ENCODE results near the gene MBOAT2.

Gene MBOAT2

DNA sequence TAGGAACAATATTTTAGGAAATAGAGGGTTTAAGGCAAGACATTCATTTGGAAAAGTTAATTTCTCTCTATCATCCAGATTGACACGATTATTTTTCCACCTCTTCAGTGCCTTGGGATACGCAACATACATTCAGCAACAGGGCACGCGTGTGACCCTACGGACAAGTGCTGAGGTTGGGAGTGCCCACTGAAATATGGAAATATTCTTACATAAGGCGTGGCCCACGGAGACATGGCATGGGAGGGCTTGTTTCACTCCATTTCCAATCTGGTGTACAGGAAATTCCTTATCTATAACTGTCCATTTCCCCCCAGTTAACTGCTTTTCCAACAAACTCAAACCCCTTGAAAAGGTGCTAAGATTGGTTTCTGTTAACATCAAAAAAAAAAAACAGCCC lies 145.2 kb downstream of the MBOAT2 start:
- no peak for DNase-seq (ENCODE audit: low spot score)

DNA sequence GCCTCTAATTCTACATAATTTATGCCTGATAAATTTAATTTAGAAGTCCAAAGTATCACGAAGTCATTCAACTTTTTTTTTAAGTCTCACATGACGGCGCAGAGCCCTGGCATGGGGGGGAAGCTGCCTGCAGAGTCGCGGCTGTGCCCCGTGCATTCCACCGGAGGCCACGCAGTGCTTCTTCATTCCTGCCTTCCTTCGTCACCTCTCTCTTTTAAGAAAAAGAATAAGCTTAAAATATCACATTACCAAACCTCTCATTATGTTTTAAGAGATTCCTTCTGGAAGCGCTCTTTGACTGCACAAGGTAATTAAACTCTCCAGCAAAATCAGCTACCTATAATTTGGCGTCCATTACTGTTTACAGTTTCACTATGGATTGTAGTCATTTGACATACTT lies 145.8 kb downstream of the MBOAT2 start:
- DNase-seq (ENCODE audit: low spot score) = peak; percentile 74

DNA sequence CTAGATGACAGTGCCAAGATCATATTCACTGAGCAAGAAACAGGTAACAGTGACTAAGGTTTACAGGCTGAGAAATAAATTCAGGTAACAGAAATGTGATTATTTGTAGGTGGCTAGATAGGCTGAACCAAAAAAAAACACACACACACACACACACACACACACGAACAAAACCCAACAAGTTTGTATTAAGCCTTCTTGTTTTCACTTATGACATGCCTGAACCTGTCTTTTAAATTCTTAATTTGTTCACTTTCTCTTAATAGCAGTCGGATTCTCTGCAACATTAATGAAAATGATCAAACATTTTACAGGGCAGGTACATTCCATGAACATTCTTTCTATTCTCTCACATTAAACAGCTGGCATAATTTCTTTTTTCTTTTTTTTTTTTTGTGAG lies 147.3 kb downstream of the MBOAT2 start:
- DNase-seq (ENCODE audit: low spot score) = no peak

DNA sequence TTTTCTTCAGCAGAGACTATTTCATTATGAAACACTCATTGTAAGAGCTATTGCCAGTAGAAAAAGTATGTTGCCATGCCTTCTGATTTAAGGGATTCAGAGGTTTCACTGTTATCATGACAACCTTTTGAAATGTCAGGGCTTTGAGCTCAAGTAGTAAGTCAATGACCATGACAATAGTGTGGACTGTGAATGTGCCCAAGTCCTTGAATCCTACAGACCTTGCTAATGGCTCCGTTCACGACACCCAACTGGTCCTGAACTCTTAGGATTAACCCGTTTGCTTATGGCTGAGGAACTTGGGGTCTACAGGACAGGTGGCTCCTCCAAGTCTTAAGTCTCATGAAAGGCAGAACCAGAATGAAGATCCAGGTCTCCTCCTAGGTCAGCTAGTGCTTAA lies 148.5 kb downstream of the MBOAT2 start:
- no peak for DNase-seq (ENCODE audit: low spot score)

DNA sequence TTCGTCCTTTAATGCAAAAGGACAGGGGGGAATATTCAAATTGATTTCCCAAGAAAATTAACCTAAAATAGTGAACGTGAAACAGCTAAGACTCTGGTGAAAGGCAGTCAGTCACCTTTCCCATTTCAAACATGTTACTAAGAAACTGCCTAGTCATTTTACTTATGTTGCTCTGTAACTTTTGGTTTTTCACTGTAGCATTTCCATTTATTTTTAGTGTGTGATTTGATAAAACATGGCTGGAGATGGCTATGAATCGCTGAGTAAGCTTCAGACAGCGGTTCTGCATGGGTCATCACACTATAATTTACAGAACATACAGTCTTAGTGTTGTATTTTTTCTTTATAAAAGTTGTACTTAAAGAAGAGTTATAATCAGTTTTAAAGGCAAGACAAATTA lies 150.1 kb downstream of the MBOAT2 start:
- no peak for DNase-seq (ENCODE audit: low spot score)

DNA sequence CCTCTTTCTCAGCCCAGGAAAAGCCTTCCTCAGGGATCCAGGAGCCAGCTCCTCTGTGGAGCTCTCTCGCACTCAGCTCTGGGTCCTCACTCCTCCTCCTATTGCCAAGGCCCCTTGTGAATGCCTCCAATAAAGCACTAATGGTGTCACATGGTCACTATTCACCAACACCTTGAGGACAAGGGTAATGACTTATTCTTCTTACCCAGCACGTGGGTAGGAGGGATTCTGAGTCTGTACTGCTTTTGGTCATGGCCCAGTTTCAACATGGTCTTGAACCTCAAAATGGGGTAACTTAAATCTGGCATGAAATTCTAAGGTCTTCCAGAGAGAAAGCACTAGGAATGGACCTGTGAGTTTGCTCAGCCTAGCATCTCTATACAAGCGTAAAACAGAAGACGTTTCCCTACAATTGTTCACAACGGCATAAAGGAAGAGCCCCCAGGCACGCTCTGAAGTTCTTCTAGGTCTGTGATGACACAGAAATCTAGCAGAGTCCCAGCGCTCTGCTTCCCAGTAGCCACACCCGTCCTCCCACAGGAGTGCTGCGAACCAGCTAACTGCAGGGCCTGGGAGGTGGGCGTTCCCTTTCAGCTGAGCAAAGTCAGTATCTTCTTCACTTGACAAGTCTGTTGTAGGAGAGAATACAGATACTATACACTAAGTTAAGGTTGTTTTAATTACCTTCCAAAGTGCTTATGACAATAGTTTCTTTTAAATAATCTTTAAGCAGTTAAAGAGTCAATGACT lies 151.5 kb downstream of the MBOAT2 start:
- DNase-seq (ENCODE audit: low spot score) = no peak

DNA sequence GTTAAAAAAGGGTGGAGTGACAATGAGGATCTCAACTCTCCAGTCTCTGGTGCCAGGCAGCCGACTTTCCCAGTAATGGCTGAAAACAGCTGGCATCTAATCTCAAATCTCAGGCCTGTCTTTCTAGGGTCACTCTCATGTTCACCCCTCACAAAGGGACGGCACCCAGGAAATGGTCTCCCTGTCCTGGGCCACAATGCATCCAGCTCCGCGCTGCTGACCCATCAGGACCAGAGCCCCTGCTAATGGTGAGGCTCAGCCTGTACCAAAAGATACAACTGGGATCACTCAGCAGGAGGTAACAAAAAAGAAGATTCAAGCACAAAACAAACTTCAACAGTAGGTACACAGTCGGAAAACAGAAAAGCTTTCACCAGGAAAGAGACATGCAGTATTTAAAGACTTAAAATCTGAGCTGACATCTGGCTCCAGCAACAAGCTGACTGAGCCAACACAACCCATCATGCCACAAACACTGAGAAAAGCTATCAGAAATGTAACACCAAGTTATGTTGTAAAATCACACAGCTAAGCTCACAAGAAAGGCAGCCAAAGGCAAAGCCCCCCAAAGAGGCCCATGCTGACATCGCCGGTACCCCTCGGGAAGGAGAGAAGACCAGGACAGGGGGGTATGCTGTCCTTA lies 152.5 kb downstream of the MBOAT2 start:
- DNase-seq (ENCODE audit: low spot score) = no peak

DNA sequence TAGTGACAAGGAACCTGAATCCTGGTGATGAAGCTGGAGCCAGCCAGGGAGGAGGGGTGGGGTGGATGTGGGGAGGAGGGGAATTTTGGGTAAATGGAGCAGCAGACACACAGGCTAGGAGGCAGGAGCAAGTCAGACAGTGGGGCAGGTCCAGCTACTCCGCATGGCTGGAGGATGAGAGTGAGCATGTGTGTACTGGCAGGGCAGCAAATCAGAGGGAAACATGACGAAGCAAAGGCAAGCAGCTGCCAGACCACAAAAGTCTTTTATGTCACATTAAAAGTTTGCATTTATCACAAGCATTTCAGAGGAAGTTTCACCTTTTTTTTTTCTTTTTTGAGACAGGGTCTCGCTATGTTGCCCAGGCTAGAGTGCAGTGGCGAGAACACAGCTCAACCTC lies 154.2 kb downstream of the MBOAT2 start:
- no peak for DNase-seq (ENCODE audit: low spot score)

DNA sequence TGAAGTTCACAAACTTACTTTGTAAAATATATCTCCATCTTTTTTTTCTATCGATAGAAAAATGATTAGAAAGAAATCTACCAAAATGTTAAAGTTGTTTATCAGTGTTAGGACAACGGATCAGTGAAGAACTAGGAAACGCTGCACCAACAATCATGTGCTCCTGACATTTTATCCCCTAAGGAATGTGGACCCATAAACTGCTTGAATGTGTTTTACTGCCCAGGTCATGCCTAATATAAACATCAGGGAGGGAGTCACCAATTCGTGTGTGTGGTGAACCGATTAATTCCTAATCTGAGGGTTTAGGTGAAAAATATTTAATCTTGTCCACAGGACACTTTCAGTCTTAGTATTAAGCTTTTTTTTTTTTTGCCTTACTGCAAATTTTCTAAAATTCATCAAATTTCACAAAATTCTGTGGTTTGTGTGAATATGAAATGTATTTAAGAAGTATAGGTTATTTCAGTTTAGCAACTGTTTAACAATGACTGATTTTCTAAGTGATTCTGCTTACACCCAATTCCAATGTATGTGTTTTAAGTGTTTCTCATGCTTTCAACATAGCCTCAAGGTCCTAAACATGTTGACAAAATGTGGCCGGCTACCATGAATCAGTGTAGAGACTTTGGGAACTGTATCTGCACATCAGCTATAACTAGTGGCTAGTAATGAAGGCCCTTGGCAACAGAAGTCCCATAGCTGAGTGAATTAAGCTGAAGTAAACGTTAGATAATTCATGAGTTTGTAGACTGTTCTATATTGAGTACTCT lies 155.0 kb downstream of the MBOAT2 start:
- DNase-seq (ENCODE audit: low spot score) = peak; percentile 43

DNA sequence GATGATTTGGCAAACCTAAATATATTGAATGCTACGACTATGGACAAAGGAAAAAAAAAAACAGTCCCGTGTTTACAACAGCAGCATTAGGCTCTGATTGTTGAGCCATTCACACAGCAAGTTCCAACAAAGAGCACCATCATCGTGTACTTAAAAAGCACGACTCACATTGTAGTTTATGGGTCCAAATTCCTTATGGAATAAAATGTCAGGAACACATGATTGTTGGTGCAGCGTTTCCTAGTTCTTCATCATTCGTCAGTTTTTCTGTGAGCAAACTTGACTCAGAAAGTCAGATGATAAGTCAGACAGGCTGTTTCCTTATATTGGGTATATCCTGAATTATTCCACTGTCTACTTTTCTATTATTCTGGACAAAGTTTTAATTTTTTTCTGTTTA lies 156.1 kb downstream of the MBOAT2 start:
- DNase-seq (ENCODE audit: low spot score) = peak; percentile 19

DNA sequence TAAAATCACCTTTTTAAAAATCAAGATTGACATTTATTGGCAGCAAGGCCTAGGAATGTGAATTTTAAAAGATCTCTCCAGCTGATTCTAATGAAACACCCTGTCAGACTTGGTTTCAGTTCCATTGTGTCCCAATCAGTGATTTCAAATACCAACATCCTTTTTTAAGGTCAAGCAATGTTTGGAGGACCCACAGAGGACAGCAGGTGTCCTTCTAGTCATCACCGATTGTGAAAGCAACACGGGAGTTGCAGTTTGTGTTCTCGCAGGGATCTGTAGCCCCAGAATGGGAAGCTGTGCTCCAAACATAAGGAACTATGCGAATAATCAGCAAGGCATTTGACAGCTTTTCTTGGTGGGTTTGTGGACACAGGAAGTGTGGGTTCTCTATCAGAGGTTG lies 161.6 kb downstream of the MBOAT2 start:
- no peak for DNase-seq (ENCODE audit: low spot score)

DNA sequence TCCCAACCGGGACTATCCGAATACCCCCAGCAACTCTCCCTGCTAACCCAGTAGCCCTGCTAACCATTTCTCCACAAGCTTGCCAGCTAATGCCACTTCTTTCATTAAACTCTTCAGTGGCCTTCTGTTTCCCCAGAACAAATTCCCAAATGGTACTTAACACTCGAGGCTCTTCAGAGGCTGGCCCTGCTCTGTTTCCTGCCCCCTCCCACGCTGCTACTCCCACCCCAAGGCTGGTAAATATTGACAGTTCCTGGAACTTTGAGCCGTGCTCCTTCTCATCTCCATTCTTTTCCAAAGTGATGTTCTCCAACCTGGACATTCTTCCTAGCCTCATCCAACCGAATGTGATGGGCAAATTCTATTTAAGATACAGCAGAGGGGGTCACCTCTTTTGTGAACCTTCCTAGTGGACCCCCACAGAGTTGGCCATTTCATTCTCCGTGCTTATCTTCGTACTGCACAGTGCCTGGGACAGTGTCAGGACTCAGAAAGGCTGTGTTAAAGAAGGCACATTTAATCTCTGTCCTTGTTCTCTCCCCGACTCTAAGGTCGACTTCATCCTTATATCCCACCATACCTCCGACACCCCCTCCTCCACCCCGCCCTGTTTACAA lies 162.9 kb downstream of the MBOAT2 start:
- no peak for DNase-seq (ENCODE audit: low spot score)

DNA sequence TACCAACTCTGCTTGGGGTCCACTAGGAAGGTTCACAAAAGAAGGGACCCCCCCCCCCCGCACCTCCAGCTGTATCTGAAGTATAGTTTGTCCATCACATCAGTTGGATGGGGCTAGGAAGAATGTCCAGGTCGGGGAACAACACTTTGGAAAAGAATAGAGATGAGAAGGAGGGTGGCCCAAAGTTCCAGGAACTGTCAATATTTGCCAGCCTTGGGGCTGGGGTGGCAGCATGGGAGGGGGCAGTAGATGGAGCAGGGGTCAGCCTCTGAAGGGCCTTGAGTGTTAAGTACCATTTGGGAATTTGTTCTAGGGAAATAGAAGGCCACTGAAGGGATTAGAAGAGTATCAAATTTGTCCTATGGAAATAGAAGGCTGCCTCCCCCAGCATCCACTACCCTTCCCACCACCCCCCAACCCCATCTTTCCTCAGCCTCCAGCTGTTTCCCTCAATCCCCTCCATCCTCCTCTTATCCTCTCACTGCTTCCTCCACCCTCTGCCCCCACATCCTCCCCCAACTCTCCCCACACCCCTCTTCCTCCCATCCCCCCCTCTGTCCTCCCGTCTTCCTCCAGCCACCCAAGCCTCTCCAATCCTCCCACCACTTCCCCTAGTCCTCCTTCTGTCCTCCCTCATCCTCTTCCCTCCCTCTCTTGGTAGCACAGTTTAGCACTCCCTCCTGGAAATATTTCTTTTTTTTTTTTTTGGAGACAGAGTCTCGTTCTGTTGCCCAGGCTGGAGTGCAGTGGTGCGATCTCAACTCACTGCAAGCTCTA lies 164.1 kb downstream of the MBOAT2 start:
- DNase-seq (ENCODE audit: low spot score) = no peak

DNA sequence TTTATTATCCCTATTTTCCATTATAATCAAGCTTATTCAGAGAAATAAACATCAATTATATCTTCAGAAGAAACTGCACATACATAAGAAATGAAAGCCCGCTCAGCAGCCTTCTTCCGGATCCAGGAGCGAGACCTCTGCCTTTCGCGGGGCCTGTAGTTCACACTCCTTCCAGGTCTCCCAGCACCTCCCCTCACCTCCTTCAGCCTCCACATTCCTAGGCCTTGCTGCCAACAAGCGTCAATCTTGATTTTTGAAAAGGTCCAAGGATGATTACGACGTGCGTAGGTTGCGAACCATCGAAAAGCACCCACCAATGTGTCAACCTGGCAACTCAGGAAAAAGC lies 165.7 kb downstream of the MBOAT2 start:
- no peak for DNase-seq (ENCODE audit: low spot score)

DNA sequence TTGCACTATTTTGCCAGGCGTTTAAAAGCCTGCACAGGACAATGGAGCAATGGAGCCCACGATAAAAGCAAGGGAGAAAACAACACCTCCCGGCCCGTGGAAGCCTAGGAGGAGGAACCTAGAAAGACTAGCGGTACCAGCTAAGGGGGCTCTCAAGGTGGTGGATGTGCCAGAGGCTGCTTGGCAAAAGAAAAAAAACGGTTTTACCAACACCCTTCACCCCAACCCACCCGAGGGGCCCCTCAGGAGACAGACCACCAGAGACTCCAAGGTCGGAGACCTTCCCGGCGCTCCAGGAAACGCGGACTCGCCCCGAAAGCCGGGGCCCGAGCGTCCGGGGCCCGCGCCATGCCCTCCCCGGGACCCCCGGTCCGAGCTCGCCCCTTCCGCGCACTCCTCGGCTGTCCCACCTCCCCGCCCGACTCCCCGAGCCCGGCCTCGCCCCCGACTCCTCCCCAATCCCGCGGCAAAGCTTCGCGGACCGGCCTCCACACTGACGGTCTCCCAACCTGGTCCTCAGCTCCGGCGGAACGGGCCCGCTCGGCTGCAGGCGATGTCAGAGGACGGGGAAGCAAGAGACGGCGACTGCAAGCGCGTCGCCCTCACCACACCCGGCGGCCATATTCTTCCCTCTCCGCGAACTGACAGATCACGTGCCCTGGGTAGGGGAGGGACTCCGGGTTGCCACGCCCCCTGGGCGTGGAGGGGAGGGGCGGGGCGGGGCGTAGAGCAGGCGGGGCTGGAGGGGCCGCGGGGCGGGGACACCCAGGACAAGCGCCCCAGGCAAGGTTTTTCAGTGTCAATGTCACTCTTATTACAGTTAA lies 166.3 kb downstream of the MBOAT2 start, which contains the start of gene KIDINS220:
Gene KIDINS220 (minus strand): TSS at position 643 of the 824 bp plus-strand sequence. CDS start 10,520 bp downstream, outside the sequence.
- peak; percentile 85 for DNase-seq (ENCODE audit: low spot score)

DNA sequence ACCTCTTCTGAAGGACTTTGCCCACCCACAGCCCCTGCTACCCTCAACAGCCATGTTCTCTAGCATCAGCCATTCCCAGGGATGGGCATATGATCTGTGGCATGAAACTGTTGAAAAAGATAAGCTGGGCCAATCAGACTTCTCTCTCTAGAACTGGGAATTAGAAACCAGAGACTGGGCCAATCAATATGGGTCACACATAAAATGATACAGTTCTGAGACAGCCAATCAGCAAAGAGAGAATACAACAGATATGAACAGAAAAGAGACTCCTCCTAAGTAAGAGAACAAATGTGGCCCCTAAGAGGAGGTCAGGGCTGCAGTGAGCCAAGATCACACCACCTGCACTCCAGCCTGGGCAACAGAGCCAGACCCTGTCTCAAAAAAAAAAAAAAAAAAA lies 168.2 kb downstream of the MBOAT2 start:
- no peak for DNase-seq (ENCODE audit: low spot score)

DNA sequence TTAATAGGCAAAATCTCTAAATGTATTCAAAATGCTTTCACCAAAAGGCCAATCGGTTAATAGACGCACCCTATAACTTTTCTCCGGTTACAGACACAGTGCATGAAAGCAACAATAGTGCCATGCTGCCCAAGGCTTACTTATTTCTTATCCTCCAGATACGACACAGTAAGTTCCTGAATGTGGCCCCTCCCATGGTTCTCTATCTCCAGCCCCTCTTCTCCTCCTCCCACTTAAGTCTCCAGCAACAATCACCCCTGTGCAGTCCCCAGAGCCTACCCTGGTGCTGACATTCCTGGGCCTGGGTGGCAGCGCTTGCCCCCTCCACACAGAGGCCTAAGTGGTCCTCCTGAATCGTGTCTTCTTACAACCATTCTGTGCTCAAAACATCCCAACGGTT lies 169.6 kb downstream of the MBOAT2 start:
- no peak for DNase-seq (ENCODE audit: low spot score)

DNA sequence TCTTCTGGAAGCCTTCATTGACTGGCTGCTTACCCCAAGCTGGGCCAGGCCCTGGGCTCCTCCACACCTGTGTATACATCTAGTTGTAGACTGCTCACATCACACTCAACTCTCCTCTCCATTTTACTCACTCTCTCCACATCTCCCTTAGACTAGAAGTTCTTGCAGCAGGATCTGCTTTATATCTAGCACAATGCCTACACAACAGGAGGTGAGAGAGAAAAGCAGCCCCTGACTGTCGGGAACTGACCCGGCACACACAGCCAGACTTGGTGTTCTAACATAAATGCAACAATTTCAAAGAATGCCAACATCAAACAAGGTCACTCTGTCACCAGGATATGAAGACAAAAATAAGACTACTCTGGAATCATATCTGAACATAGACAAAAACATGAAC lies 172.0 kb downstream of the MBOAT2 start:
- no peak for DNase-seq (ENCODE audit: low spot score)

DNA sequence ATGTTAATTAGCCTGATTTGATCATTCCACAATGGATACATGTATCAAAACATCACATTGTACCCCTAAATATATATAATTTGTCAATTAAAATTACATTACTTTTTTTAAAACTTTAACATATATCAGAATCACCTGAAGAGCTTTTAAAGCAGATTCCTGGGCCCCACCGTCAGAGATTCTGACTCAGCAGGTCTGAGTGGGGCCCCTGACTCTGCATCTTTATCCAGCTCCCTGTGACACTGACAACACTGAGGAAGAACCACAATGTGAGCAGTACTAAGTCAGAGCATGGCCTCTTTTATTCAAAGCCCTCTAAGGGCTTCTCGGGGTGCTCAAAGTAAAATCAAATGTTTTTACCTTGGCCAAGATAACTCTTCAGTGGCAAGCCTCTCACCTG lies 175.8 kb downstream of the MBOAT2 start:
- DNase-seq (ENCODE audit: low spot score) = no peak

DNA sequence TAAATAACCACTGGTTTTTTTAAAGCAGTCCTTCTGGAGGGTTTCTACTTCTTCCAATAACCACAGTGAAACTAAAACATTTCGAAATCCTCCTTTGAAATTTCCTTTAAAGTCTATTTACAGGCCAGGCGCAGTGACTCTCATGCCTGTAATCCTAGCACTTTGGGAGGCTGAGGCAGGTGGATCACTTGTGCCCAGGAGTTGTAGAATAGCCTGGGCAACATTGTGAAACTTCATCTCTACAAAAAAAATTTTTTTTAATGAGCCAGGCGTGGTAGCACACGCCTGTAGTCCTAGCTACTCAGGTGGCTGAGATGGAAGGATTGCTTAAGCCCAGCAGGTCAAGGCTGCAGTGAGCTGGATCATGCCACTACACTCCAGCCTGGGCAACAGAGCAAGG lies 181.3 kb downstream of the MBOAT2 start:
- DNase-seq (ENCODE audit: low spot score) = no peak
